ENCODE results near the gene P2RY6.

P2RY6 gene

DNA sequence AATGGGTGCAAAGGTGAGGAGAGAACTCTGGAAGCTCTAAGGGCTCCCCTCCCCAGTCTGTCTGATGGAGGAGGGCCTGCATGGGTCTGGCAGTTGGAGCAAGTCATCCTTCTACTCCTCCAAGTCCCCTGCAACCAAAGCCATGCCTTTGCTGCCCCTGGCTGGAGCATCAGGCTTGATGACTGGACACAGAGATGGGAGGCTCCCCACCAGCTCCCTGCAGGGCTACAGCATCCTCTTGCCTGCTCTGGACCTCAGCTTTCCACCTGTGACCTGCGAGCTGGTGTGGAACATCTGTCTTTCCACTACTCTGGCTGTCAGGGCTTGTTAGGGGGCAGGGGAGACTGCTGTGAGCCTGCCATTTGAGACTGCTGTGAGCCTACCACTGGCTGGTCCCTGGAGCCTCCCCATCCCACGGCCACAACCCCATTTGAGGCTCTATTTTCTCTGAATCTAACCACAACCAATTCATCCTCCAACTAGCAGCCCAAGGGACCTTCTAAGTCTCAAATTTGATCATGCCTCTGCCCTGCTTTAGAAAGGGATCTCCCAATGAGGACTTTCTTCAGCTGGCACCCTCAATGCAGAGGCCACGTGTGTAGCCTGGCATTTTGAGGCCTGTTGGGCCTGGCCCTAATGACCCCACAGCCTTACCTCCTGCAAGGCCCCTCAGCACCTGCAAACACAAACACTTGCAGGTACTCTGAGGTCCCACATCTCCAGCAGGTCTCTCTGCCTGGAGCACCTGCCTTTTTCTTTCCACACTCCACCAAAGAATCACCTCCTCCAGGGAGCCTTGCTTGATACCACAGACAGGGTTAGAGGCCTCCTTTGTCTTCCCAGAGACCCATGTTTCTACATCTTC lies 9.9 kb downstream of the P2RY6 start:
- Histone ChIP-seq H3K4me2 (ENCODE audit: insufficient read depth, low read length, poor library complexity, severe bottlenecking) (no peak overlapping the region), H3K27ac (replicated peaks; ENCODE audit: low read length) (no peak overlapping the region), H4K8ac (ENCODE audit: low read depth, low read length) (no peak overlapping the region), H3K4me1 (ENCODE audit: control insufficient read depth in 2 of 2, insufficient read depth in 1 of 2, low read depth in 1 of 2, low read length in 2 of 2) (peaks cover 0 to 5% of the 10 kb centered on the region in 2 donors), H3K14ac (ENCODE audit: low read length) (no peak overlapping the region), H4K91ac (ENCODE audit: low read depth, low read length, poor library complexity) (no peak overlapping the region), H3K79me1 (ENCODE audit: low read depth, low read length) (no peaks in the 10 kb centered on the region), H3K18ac (ENCODE audit: low read length) (no peak overlapping the region), H3K23ac (ENCODE audit: low read depth, low read length, poor library complexity) (no peak overlapping the region), H3K36me3 (replicated peaks in 1 of 2; ENCODE audit: control insufficient read depth in 2 of 2, insufficient read depth in 2 of 2, low read length in 2 of 2) (no peaks in the 10 kb centered on the region), H3K4me3 (ENCODE audit: low read length in 2 of 2) (no peak overlapping the region), H2BK15ac (ENCODE audit: low read length) (no peak overlapping the region), H2BK120ac (ENCODE audit: low read depth, low read length) (no peak overlapping the region), H2BK5ac (ENCODE audit: low read length) (no peak overlapping the region), H3K27me3 (ENCODE audit: control insufficient read depth in 3 of 3, insufficient read depth in 3 of 3, low read depth in 1 of 3, low read length in 3 of 3) (peaks cover 0 to 14% (median 0%) of the 10 kb centered on the region in 3 experiments), H2AK5ac (ENCODE audit: low read depth, low read length) (no peak overlapping the region), H3K9me3 (replicated peaks in 1 of 2; ENCODE audit: control insufficient read depth in 2 of 2, insufficient read depth in 1 of 2, low read depth in 1 of 2, low read length in 2 of 2) (no peaks in the 10 kb centered on the region), H2AFZ (ENCODE audit: low read length) (no peak overlapping the region), H2BK12ac (ENCODE audit: low read length) (no peak overlapping the region), H3K9ac (ENCODE audit: low read depth, low read length, poor library complexity) (no peak overlapping the region), H3K4ac (ENCODE audit: low read length) (no peak overlapping the region)
- no CpG with 5 or more reads among the region's 3 CpGs for WGBS, 2 donors (ENCODE audit: extremely low coverage in 2 of 2, insufficient read length in 2 of 2, insufficient replicate concordance in 1 of 2)
- no peak for DNase-seq (ENCODE audit: low spot score)

DNA sequence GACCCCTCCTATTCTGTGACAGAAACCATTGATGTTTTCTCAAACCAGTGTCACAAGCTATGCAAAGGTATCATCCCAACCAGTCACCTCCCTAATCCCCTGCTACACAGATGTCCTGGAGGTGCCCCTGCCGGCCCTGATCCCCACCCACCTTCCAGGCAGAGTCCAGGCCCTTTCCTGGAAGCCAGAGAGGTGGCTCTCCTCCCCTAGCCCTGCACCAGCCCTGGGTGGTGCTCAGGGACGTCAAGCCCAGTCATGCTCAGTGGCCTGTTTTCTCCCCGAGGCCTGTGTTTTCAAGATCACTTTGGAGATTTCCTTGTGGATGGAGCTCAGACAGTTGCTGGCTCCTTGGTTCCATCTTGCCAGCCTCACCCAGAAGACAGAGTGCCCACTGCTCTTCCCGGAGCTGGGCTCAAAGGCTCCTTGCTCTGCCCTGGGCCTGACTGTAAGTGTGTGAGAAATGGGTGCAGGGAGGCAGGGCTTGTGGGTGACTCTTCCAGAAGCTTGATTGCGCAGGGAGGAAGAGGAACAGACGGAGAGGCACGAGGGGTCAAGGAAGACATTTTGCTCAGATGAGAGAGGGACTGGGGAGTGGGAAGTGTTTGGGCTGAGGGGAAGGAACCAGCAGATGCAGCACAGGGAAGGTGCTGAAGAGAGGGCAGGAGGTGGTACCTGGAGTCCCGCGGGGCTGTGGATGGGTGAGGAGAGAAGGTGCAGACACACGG lies 11.3 kb downstream of the P2RY6 start:
- Histone ChIP-seq H3K4me3 (ENCODE audit: low read length in 2 of 2) (no peak overlapping the region), H3K36me3 (replicated peaks in 1 of 2; ENCODE audit: control insufficient read depth in 2 of 2, insufficient read depth in 2 of 2, low read length in 2 of 2) (no peaks in the 10 kb centered on the region), H2AFZ (ENCODE audit: low read length) (no peak overlapping the region), H3K27ac (replicated peaks; ENCODE audit: low read length) (no peak overlapping the region), H3K27me3 (ENCODE audit: control insufficient read depth in 3 of 3, insufficient read depth in 3 of 3, low read depth in 1 of 3, low read length in 3 of 3) (peaks cover 0 to 14% (median 0%) of the 10 kb centered on the region in 3 experiments), H2BK120ac (ENCODE audit: low read depth, low read length) (no peak overlapping the region), H2AK5ac (ENCODE audit: low read depth, low read length) (no peak overlapping the region), H4K8ac (ENCODE audit: low read depth, low read length) (no peak overlapping the region), H2BK15ac (ENCODE audit: low read length) (peak overlapping the region; percentile 24), H3K79me1 (ENCODE audit: low read depth, low read length) (no peaks in the 10 kb centered on the region), H2BK12ac (ENCODE audit: low read length) (no peak overlapping the region), H2BK5ac (ENCODE audit: low read length) (no peak overlapping the region), H3K14ac (ENCODE audit: low read length) (no peak overlapping the region), H3K9me3 (replicated peaks in 1 of 2; ENCODE audit: control insufficient read depth in 2 of 2, insufficient read depth in 1 of 2, low read depth in 1 of 2, low read length in 2 of 2) (no peaks in the 10 kb centered on the region), H3K9ac (ENCODE audit: low read depth, low read length, poor library complexity) (no peak overlapping the region), H4K91ac (ENCODE audit: low read depth, low read length, poor library complexity) (no peak overlapping the region), H3K23ac (ENCODE audit: low read depth, low read length, poor library complexity) (no peak overlapping the region), H3K18ac (ENCODE audit: low read length) (no peak overlapping the region), H3K4ac (ENCODE audit: low read length) (no peak overlapping the region), H3K4me2 (ENCODE audit: insufficient read depth, low read length, poor library complexity, severe bottlenecking) (no peak overlapping the region), H3K4me1 (ENCODE audit: control insufficient read depth in 2 of 2, insufficient read depth in 1 of 2, low read depth in 1 of 2, low read length in 2 of 2) (peaks cover 0 to 5% of the 10 kb centered on the region in 2 donors)
- DNase-seq (ENCODE audit: low spot score): no peak
- WGBS, 2 donors (ENCODE audit: extremely low coverage in 2 of 2, insufficient read length in 2 of 2, insufficient replicate concordance in 1 of 2): no CpG with 5 or more reads among the region's 10 CpGs

DNA sequence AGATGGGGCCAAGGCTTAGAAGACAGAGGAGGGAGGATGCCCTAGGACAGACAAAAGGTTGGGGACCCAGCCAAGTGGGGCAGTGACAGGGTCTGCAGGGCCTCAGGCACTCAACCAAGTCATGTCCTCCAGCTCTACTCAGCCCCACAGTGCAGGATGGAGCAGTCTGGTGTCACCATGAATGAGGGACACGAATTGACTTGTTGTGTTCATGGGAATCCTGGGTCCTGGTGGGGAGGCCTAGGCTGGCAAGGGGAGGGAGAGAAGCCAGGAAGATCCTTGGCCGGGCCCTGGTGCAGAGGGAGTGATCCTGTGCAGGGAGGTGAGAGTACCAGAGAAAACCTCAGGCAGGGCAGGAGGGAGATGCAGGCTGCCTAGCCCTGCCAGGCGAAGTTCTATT lies 12.0 kb downstream of the P2RY6 start:
- Histone ChIP-seq H3K4me3 (ENCODE audit: low read length in 2 of 2) (no peak overlapping the region), H2BK120ac (ENCODE audit: low read depth, low read length) (no peak overlapping the region), H3K9ac (ENCODE audit: low read depth, low read length, poor library complexity) (no peak overlapping the region), H2AK5ac (ENCODE audit: low read depth, low read length) (no peak overlapping the region), H3K4me1 (ENCODE audit: control insufficient read depth in 2 of 2, insufficient read depth in 1 of 2, low read depth in 1 of 2, low read length in 2 of 2) (peaks cover 5 to 6% of the 10 kb centered on the region in 2 donors), H3K79me1 (ENCODE audit: low read depth, low read length) (no peaks in the 10 kb centered on the region), H3K4ac (ENCODE audit: low read length) (no peak overlapping the region), H2BK12ac (ENCODE audit: low read length) (no peak overlapping the region), H3K27ac (replicated peaks; ENCODE audit: low read length) (no peak overlapping the region), H4K91ac (ENCODE audit: low read depth, low read length, poor library complexity) (no peak overlapping the region), H3K14ac (ENCODE audit: low read length) (no peak overlapping the region), H4K8ac (ENCODE audit: low read depth, low read length) (no peak overlapping the region), H3K18ac (ENCODE audit: low read length) (no peak overlapping the region), H2AFZ (ENCODE audit: low read length) (no peak overlapping the region), H2BK5ac (ENCODE audit: low read length) (no peak overlapping the region), H3K27me3 (ENCODE audit: control insufficient read depth in 3 of 3, insufficient read depth in 3 of 3, low read depth in 1 of 3, low read length in 3 of 3) (peaks cover 0 to 14% (median 0%) of the 10 kb centered on the region in 3 experiments), H3K9me3 (replicated peaks in 1 of 2; ENCODE audit: control insufficient read depth in 2 of 2, insufficient read depth in 1 of 2, low read depth in 1 of 2, low read length in 2 of 2) (no peaks in the 10 kb centered on the region), H3K23ac (ENCODE audit: low read depth, low read length, poor library complexity) (no peak overlapping the region), H3K4me2 (ENCODE audit: insufficient read depth, low read length, poor library complexity, severe bottlenecking) (no peak overlapping the region), H3K36me3 (replicated peaks in 1 of 2; ENCODE audit: control insufficient read depth in 2 of 2, insufficient read depth in 2 of 2, low read length in 2 of 2) (no peaks in the 10 kb centered on the region), H2BK15ac (ENCODE audit: low read length) (peak overlapping the region; percentile 6)
- WGBS, 2 donors (ENCODE audit: extremely low coverage in 2 of 2, insufficient read length in 2 of 2, insufficient replicate concordance in 1 of 2): no CpG with 5 or more reads among the region's 3 CpGs
- no peak for DNase-seq (ENCODE audit: low spot score)

DNA sequence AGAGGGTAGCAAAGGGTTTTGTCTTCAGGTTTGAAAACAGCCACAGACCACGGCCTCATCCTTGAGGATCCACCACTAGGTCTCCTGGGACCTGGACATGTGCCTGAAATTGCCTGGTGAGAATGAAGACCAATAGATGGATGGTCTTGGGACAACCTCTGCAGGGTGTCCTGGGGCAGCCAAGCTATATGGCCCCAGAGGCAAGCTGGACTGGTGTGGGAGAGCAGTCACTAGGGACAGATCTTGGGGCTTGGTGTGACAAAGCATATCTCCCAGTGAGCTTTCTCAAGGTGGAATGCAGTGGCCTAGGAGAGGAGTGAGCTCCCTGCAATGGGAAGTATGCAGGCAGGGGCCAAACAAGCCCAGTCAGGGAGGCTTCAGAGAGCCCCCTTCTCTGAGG lies 13.6 kb downstream of the P2RY6 start:
- Histone ChIP-seq H2AK5ac (ENCODE audit: low read depth, low read length) (no peak overlapping the region), H3K14ac (ENCODE audit: low read length) (no peak overlapping the region), H2BK5ac (ENCODE audit: low read length) (no peak overlapping the region), H3K18ac (ENCODE audit: low read length) (no peak overlapping the region), H3K79me1 (ENCODE audit: low read depth, low read length) (no peaks in the 10 kb centered on the region), H4K91ac (ENCODE audit: low read depth, low read length, poor library complexity) (no peak overlapping the region), H2BK120ac (ENCODE audit: low read depth, low read length) (no peak overlapping the region), H3K4ac (ENCODE audit: low read length) (no peak overlapping the region), H2BK12ac (ENCODE audit: low read length) (no peak overlapping the region), H3K9me3 (replicated peaks in 1 of 2; ENCODE audit: control insufficient read depth in 2 of 2, insufficient read depth in 1 of 2, low read depth in 1 of 2, low read length in 2 of 2) (no peaks in the 10 kb centered on the region), H3K23ac (ENCODE audit: low read depth, low read length, poor library complexity) (no peak overlapping the region), H3K27me3 (ENCODE audit: control insufficient read depth in 3 of 3, insufficient read depth in 3 of 3, low read depth in 1 of 3, low read length in 3 of 3) (peaks cover 0 to 14% (median 0%) of the 10 kb centered on the region in 3 experiments), H4K8ac (ENCODE audit: low read depth, low read length) (no peak overlapping the region), H2AFZ (ENCODE audit: low read length) (no peak overlapping the region), H3K4me3 (ENCODE audit: low read length in 2 of 2) (no peak overlapping the region), H3K9ac (ENCODE audit: low read depth, low read length, poor library complexity) (no peak overlapping the region), H3K4me1 (ENCODE audit: control insufficient read depth in 2 of 2, insufficient read depth in 1 of 2, low read depth in 1 of 2, low read length in 2 of 2) (peaks cover 7% of the 10 kb centered on the region in 2 donors), H3K4me2 (ENCODE audit: insufficient read depth, low read length, poor library complexity, severe bottlenecking) (no peak overlapping the region), H3K36me3 (replicated peaks in 1 of 2; ENCODE audit: control insufficient read depth in 2 of 2, insufficient read depth in 2 of 2, low read length in 2 of 2) (no peaks in the 10 kb centered on the region), H2BK15ac (ENCODE audit: low read length) (no peak overlapping the region), H3K27ac (replicated peaks; ENCODE audit: low read length) (no peak overlapping the region)
- no CpG with 5 or more reads among the region's 1 CpG for WGBS, 2 donors (ENCODE audit: extremely low coverage in 2 of 2, insufficient read length in 2 of 2, insufficient replicate concordance in 1 of 2)
- no peak for DNase-seq (ENCODE audit: low spot score)

Measured in neuronal stem cell (in vitro differentiated cells).